ENCODE results near the gene RGS9. TPM values are rescaled to one million over a fixed set of nuclear protein-coding genes. Genes with fewer than 3 reads are reported as not detected.

The RGS9 gene
- total and polyA plus RNA-seq, 2 donors (not counting 1 experiment from before 2014, with no cell fraction given) = 1.6 to 1.7 TPM

DNA sequence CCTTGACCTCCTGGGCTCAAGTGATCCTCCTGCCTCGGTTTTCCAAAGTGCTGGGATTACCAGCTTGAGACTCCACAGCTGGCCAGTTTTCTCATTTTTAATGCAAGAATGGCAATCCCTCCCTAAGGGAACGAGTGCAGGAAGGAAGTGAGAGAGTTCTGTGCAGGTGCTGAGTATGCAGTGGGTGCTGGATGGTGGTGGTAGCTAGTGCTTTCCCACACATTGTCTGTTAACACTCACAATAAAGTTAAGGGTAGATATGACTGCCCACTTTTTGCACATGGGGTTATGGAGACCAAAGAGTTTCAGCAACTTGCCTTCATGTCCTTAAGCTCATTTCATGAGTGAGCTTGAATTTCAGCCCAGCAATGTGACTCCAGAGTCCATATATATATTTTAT lies 18.5 kb downstream of the RGS9 start:
- H3K27ac ChIP-seq (ENCODE audit: insufficient read depth, low read length) = no peak overlapping the region
- H3K79me2 ChIP-seq (ENCODE audit: control insufficient read depth, insufficient read depth, low read length) = no peaks in the 10 kb centered on the region
- DNase-seq (ENCODE audit: low read depth in 2 of 2) = no peak
- no peak overlapping the region for H2AFZ ChIP-seq (ENCODE audit: low read length)
- no peak overlapping the region for H3K9ac ChIP-seq (ENCODE audit: insufficient read depth, low read length)
- H3K4me1 ChIP-seq (ENCODE audit: control insufficient read depth, extremely low read depth, insufficient read depth, low read length) = no peaks in the 10 kb centered on the region
- H4K20me1 ChIP-seq (ENCODE audit: control insufficient read depth, extremely low read depth, insufficient read depth, low read length) = no peaks in the 10 kb centered on the region
- peaks cover 3% of the 10 kb centered on the region for H3K27me3 ChIP-seq (ENCODE audit: control insufficient read depth, insufficient read depth, low read length)
- no peak overlapping the region for H3K4me3 ChIP-seq (replicated peaks in 1 of 4; ENCODE audit: control extremely low read depth in 1 of 4, insufficient read depth in 1 of 4, low read depth in 3 of 4, low read length in 4 of 4)
- TF ChIP-seq CTCF (conservative IDR thresholded peaks at IDR 0.05 in 1 of 2, IDR thresholded peaks at IDR 0.05 in 1 of 2; ENCODE audit: low read depth in 1 of 2, low read length in 2 of 2) (no peak), EZH2 (IDR thresholded peaks at IDR 0.05; ENCODE audit: low read length, missing control alignments) (no peak)
- H3K36me3 ChIP-seq (ENCODE audit: control insufficient read depth, insufficient read depth, low read length) = no peaks in the 10 kb centered on the region
- H3K9me3 ChIP-seq (ENCODE audit: control insufficient read depth, insufficient read depth, low read depth, low read length) = no peaks in the 10 kb centered on the region
- H3K4me2 ChIP-seq (ENCODE audit: extremely low read depth, insufficient read depth, low read length) = no peak overlapping the region

DNA sequence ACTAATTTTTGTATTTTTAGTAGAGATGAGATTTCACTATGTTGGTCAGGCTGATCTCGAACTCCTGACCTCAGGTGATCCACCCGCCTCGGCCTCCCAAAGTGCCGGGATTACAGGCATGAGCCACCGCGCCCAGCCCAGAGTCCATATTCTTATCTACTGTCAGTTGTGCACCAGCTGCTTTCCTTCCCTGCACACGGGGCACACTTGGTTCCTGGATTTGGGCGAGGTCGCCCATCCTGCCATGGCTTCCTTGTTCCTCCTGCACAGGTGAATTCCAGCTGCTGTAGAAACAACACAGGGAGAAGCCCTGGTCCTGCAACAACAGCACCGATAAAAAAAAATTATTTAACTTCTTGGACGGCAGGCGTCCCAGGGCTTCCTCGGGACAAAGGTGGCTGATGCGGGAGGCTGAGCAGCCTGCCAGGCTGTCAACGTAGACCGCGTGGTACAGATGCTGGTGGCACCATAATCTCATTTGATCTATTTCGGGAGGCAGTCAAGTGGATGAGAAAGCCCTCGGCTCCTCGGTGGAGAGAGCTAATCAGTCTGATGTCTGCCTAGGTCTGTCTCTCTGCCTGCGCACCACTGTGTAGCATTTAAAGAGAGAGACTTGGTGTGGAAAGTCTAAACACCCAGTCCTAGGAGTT lies 19.1 kb downstream of the RGS9 start:
- no peaks in the 10 kb centered on the region for H3K4me1 ChIP-seq (ENCODE audit: control insufficient read depth, extremely low read depth, insufficient read depth, low read length)

More for the DNA sequence above, 19.1 kb downstream of the RGS9 start:
- Histone ChIP-seq H2AFZ (ENCODE audit: low read length) (no peak overlapping the region), H3K79me2 (ENCODE audit: control insufficient read depth, insufficient read depth, low read length) (no peaks in the 10 kb centered on the region), H3K9me3 (ENCODE audit: control insufficient read depth, insufficient read depth, low read depth, low read length) (no peaks in the 10 kb centered on the region), H3K4me2 (ENCODE audit: extremely low read depth, insufficient read depth, low read length) (no peak overlapping the region), H3K4me3 (replicated peaks in 1 of 4; ENCODE audit: control extremely low read depth in 1 of 4, insufficient read depth in 1 of 4, low read depth in 3 of 4, low read length in 4 of 4) (no peak overlapping the region), H3K9ac (ENCODE audit: insufficient read depth, low read length) (no peak overlapping the region), H3K36me3 (ENCODE audit: control insufficient read depth, insufficient read depth, low read length) (no peaks in the 10 kb centered on the region), H3K27me3 (ENCODE audit: control insufficient read depth, insufficient read depth, low read length) (peaks cover 3% of the 10 kb centered on the region), H3K27ac (ENCODE audit: insufficient read depth, low read length) (no peak overlapping the region), H4K20me1 (ENCODE audit: control insufficient read depth, extremely low read depth, insufficient read depth, low read length) (no peaks in the 10 kb centered on the region)
- no peak for TF ChIP-seq CTCF (conservative IDR thresholded peaks at IDR 0.05 in 1 of 2, IDR thresholded peaks at IDR 0.05 in 1 of 2; ENCODE audit: low read depth in 1 of 2, low read length in 2 of 2)
- no peak for TF ChIP-seq EZH2 (IDR thresholded peaks at IDR 0.05; ENCODE audit: low read length, missing control alignments)
- DNase-seq (ENCODE audit: low read depth in 2 of 2) = no peak

Measured in fibroblast of lung (primary cell).